ENCODE measurements around the gene NYAP2. TPM values are rescaled to one million over a fixed set of nuclear protein-coding genes. Genes with fewer than 3 reads are reported as not detected.
A peak's percentile ranks its signal among the peaks of the same experiment; 100 is the strongest.

NYAP2 gene
- not detected in 2 replicates for total RNA-seq
- polyA plus RNA-seq: not detected in 2 replicates

- Histone ChIP-seq H3K36me3 (no peaks in the 10 kb centered on the region), H3K9me3 (ENCODE audit: low read depth) (no peaks in the 10 kb centered on the region), H3K27ac (no peak within 1 kb of the TSS), H3K4me3 (no peak within 1 kb of the TSS), H3K27me3 (peaks cover 2% of the 10 kb centered on the region), H3K4me1 (ENCODE audit: low read depth) (no peaks in the 10 kb centered on the region)
- no peak for TF ChIP-seq CTCF (IDR thresholded peaks at IDR 0.05; ENCODE audit: low read depth, low read length)
- no peak for DNase-seq (ENCODE audit: low read depth in 1 of 2, low spot score in 1 of 2)
These were observed at the start of gene NYAP2 for GRCh38 chr2:225399504-225399903. Gene NYAP2 (plus strand): TSS chr2:225399710. CDS start chr2:225408881, 9,171 bp downstream.

- no peak overlapping the region for H3K27ac ChIP-seq
- no peak overlapping the region for H3K4me3 ChIP-seq
- peaks cover 17% of the 10 kb centered on the region for H3K4me1 ChIP-seq (ENCODE audit: low read depth)
- no peak for DNase-seq (ENCODE audit: low read depth in 1 of 2, low spot score in 1 of 2)
- no peak for TF ChIP-seq CTCF (IDR thresholded peaks at IDR 0.05; ENCODE audit: low read depth, low read length)
- no peaks in the 10 kb centered on the region for H3K36me3 ChIP-seq
- no peaks in the 10 kb centered on the region for H3K9me3 ChIP-seq (ENCODE audit: low read depth)
- no peaks in the 10 kb centered on the region for H3K27me3 ChIP-seq
These were observed 45.9 kb upstream of the NYAP2 start for GRCh38 chr2:225353579-225354085.

GRCh38 chr2:225354281-225354774 is 45.2 kb upstream of the NYAP2 start:
- Histone ChIP-seq H3K27ac (no peak overlapping the region), H3K27me3 (no peaks in the 10 kb centered on the region), H3K4me3 (no peak overlapping the region), H3K4me1 (ENCODE audit: low read depth) (peaks cover 17% of the 10 kb centered on the region), H3K36me3 (no peaks in the 10 kb centered on the region), H3K9me3 (ENCODE audit: low read depth) (no peaks in the 10 kb centered on the region)
- TF ChIP-seq CTCF (IDR thresholded peaks at IDR 0.05; ENCODE audit: low read depth, low read length): no peak
- peak in 1 of 2 donors; percentile 86 for DNase-seq (ENCODE audit: low read depth in 1 of 2, low spot score in 1 of 2)

- no peak for DNase-seq (ENCODE audit: low read depth in 1 of 2, low spot score in 1 of 2)
These were observed 43.7 kb upstream of the NYAP2 start for GRCh38 chr2:225355788-225356187.

GRCh38 chr2:225366731-225367130 is 32.8 kb upstream of the NYAP2 start:
- Histone ChIP-seq H3K27me3 (no peaks in the 10 kb centered on the region), H3K4me1 (ENCODE audit: low read depth) (no peaks in the 10 kb centered on the region)

More at GRCh38 chr2:225355788-225356187, 43.7 kb upstream of the NYAP2 start:
- TF ChIP-seq CTCF (IDR thresholded peaks at IDR 0.05; ENCODE audit: low read depth, low read length): no peak
- Histone ChIP-seq H3K4me3 (no peak overlapping the region), H3K27me3 (no peaks in the 10 kb centered on the region), H3K36me3 (no peaks in the 10 kb centered on the region), H3K9me3 (ENCODE audit: low read depth) (no peaks in the 10 kb centered on the region), H3K4me1 (ENCODE audit: low read depth) (peaks cover 17% of the 10 kb centered on the region), H3K27ac (no peak overlapping the region)

More at GRCh38 chr2:225366731-225367130, 32.8 kb upstream of the NYAP2 start:
- DNase-seq (ENCODE audit: low read depth in 1 of 2, low spot score in 1 of 2): no peak
- Histone ChIP-seq H3K9me3 (ENCODE audit: low read depth) (no peaks in the 10 kb centered on the region), H3K36me3 (no peaks in the 10 kb centered on the region), H3K27ac (no peak overlapping the region), H3K4me3 (no peak overlapping the region)
- TF ChIP-seq CTCF (IDR thresholded peaks at IDR 0.05; ENCODE audit: low read depth, low read length): no peak

Data from cardiac muscle cell (in vitro differentiated cells and primary cell).